Choroid plexus epithelial cell (primary cell): ENCODE results near the gene RTBDN.

ENCODE experiments used
- DNase-seq: peaks from one replicate; pipeline ENCODE4 v3.0.0-alpha.2; 2010; ENCODE audit warnings: low read depth
- H3K4me3 ChIP-seq: 2 replicates; pipeline ENCODE4 v1.5.1; 2011; ENCODE audit warnings: low read depth, mild to moderate bottlenecking, control low read depth, low read length, moderate library complexity
- CTCF ChIP-seq: conservative IDR thresholded peaks from 2 replicates; pipeline ENCODE4 v1.5.1; 2011; ENCODE audit warnings: low read depth, mild to moderate bottlenecking, control low read depth, inconsistent platforms, low read length, moderate library complexity

The RTBDN gene

GRCh38 chr19:12786141-12786870 lies 48.1 kb downstream of the RTBDN start:
- no peak overlapping the region for H3K4me3 ChIP-seq
- no peak for TF ChIP-seq CTCF
- no peak for DNase-seq

DNA sequence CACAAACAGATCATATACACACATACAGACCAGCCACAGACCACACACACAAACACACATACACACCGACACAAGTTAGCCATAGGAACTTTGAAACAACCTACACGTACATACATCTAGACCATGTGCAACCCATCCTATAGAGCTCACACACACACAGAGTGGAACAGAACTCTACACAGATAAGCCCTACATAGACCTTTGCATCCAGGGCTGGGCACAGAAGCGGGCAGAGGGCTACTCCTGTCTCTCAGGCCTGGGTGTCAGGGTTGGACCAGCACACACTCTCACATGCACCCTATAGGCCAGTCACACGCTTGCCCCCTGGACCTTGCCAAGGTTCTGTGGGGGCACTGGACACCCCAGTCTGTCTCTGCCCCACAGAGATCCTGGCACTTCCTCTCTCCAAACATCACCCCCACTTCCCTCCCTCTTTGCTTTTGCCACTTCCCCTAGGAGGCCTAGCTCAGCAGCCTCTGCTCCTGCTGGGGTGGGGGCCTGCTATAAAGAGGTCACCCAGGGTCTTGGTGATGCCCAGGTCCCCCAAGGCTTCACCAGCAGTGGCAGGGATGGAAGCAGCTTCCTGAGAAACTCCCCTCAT lies 48.8 kb downstream of the RTBDN start:
- no peak for DNase-seq
- TF ChIP-seq CTCF: no peak
- H3K4me3 ChIP-seq: no peak overlapping the region

- TF ChIP-seq CTCF: no peak
- no peak overlapping the region for H3K4me3 ChIP-seq
- DNase-seq: peak; percentile 39
These were observed 49.4 kb downstream of the RTBDN start for GRCh38 chr19:12784871-12785430.

DNA sequence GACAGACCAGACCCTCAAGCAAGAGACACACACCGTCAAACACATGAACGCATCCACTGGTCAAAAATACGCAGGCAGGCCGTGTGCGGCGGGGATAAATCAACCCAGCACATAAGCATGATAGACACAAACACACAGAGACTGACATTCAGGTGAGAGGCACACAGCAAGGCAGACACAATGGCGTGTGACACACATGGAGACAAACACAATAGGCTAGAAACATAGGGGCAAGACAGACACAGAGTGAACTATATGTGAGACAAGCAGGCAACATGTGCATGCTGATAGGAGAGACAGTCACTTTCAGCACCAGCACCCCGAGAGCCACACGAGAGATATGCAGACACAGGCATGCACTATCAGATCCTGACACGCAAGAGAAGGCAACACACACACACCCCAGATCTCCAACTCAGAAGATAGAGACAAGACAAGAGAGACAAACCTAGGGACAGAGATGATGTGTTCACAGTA lies 49.9 kb downstream of the RTBDN start:
- H3K4me3 ChIP-seq: no peak overlapping the region
- DNase-seq: no peak

DNA sequence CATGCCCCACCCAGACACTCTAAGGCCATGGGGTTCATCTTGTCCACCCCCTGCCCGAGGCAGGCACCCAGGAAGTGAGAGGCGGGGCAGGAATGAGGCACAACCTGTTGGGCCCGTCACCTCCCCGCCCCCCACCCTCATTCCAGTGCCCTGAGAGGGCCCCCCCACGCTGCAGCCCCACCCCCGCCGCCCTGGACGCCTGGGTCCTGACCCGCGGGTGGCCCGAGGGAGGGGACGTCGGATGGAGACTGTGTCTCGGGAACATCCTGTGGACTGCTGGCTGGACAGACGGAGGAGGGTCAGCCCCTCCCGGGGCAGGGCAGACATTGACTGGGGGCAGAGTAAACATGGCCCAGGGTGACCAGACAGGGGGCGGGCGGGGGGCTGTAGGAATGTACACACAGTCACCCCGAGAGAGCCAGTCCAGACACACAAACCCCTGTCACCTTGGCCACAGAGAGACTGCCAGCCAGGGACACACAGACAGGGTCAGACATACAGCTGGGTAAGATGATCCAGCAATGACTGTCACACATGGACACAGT lies 50.5 kb downstream of the RTBDN start:
- no peak for TF ChIP-seq CTCF
- DNase-seq: no peak
- no peak overlapping the region for H3K4me3 ChIP-seq

More for the DNA sequence above, 49.9 kb downstream of the RTBDN start:
- no peak for TF ChIP-seq CTCF

DNA sequence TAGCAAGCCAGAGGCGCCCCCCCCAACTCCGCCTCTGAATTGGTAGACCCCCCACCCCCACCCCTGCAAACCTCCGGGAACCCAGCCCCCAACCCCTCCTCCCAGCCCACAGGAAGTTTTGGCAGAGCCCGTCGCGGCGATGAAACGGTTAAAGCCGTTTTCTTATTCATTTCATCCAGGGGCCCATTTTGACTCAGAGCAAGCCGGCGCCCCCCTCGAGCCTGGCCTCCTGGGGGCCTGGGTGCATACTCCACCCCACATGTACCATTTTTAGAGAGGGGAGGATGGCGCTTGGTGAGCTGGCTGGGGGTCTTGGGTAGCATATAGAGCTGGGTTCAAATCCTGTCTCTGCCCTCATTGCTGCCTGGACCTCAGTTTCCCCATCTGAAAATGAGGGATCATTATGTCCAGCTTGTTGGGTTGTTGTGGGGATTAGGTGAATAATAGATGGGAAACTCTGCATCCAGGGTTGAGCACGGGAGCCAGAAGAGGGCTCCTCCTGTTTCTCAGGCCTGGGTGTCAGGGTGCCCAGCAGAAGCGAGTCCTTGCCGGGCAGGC lies 51.0 kb downstream of the RTBDN start:
- DNase-seq: no peak
- TF ChIP-seq CTCF: no peak
- H3K4me3 ChIP-seq: peak overlapping the region; percentile 58
